GM10266 (cell line): Measurements from ENCODE around the gene HOXB1.

Experiments
- DNase-seq: peaks from one replicate; pipeline ENCODE4 v3.0.0; 2012; ENCODE audit errors: extremely low spot score
- TF ChIP-seq, protein P1 (sequence below): IDR thresholded peaks from 2 replicates; pipeline ENCODE4 v1.5.1; 2012; ENCODE audit warnings: mild to moderate bottlenecking, low read depth; ENCODE audit not compliant: control insufficient read depth, insufficient read depth; ENCODE audit errors: missing control alignments

Gene HOXB1

DNA sequence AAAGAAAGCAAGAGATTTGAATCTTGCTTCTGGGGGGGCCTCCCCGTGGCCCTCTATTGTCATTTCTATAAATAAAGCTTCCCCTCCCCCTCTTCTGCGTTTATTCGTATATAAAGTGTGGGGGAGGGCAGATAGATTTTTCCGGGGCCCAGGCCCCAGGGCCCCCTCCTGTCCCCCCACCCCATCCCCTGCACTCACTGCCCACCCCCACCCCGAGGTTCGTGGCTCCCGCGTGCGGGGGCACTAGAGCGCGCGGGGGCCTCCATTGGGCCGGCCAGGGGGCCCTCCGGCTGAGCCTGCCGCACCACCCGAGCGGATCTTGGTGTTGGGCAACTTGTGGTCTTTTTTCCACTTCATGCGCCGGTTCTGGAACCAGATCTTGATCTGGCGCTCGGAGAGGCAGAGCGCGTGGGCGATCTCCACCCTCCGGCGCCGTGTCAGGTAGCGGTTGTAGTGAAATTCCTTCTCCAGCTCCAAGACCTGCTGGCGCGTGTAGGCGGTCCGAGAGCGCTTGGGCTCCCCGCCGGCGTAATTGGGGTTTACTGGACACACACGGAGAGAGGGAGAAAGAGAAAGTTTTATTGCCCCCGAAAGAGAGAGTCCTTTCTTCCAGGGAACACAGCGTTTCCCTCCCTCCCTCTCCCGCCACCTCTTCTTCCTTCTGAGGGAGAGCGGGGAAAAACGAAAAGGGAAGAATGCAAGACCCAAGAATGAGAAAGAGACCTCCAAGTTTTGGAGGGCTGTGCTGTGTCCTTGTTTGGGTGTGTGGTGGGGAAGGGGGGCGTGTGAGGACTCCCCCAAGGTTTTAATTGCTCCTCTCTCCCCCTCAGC is 45.9 kb upstream of the HOXB1 start:
- TF ChIP-seq, protein P1, sequence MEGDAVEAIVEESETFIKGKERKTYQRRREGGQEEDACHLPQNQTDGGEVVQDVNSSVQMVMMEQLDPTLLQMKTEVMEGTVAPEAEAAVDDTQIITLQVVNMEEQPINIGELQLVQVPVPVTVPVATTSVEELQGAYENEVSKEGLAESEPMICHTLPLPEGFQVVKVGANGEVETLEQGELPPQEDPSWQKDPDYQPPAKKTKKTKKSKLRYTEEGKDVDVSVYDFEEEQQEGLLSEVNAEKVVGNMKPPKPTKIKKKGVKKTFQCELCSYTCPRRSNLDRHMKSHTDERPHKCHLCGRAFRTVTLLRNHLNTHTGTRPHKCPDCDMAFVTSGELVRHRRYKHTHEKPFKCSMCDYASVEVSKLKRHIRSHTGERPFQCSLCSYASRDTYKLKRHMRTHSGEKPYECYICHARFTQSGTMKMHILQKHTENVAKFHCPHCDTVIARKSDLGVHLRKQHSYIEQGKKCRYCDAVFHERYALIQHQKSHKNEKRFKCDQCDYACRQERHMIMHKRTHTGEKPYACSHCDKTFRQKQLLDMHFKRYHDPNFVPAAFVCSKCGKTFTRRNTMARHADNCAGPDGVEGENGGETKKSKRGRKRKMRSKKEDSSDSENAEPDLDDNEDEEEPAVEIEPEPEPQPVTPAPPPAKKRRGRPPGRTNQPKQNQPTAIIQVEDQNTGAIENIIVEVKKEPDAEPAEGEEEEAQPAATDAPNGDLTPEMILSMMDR: no peak
- no peak for DNase-seq

DNA sequence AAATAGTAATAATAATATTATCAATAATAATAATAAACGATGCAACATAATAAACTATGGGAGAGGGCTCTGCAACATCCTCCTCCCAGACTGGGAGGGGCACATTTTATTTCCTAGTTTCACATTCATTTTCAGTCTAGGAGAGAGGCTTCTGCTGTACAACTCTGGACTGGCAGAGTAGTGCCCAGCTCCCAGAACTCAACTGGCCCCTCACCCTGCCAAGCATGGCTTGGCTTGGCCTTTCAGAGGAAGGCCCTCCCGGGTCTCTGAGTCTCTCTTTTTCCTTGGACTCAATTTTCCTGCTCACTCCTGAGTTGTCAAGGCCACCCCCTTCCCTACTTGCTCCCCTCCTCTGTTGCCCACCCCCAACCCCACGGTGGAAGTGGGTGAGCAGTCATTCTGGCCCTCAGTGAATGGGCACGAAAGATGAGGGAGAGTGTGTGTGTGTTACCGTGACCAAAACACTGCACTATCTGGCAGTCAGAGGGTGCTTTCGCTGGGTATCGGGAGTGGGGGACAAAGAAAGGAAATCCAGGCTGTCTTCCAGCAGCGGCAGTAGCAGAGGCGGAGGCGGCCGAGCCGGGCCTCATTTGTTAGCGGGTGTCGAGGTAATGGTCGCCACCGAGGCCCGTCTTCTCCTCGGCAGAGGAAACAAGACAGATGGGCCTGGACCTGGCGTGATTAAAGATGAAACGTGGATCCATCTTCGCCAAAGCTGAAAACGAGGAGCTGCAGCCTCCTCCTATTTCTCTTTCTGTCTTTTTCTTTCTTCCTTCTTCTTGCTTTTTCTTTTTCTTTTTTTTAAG is 45.1 kb upstream of the HOXB1 start:
- TF ChIP-seq, protein P1: no peak
- DNase-seq: no peak

GRCh38 chr17:48575066-48575582 is 44.3 kb upstream of the HOXB1 start:
- no peak for DNase-seq
- TF ChIP-seq, protein P1: no peak

DNA sequence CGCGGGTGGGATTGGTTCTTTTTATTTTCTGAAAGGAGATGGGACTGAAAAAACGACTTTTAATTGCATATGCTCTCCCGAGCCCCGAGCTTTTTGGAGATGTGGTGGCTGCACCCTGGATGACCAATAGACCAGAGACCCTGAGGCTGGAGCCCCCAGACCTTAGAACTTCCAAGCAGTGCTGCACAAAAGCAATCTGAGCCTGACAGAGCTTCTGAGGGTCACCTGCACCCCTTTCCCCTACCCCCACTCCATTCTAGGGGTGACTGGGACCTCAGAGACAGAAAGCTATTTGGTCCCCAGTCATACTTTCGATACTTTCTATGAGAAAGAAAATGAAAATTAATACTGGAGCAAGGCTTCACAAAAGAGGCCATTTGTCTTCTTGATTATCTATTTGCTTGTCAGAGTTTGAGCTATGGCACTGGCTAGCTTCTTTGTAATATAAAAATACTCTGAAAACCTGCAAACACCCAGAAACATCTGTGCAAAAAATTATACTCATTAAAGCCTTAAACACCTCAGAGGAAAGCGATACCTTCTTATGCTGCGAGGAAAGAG is 43.8 kb upstream of the HOXB1 start:
- TF ChIP-seq, protein P1: no peak
- DNase-seq: no peak

DNA sequence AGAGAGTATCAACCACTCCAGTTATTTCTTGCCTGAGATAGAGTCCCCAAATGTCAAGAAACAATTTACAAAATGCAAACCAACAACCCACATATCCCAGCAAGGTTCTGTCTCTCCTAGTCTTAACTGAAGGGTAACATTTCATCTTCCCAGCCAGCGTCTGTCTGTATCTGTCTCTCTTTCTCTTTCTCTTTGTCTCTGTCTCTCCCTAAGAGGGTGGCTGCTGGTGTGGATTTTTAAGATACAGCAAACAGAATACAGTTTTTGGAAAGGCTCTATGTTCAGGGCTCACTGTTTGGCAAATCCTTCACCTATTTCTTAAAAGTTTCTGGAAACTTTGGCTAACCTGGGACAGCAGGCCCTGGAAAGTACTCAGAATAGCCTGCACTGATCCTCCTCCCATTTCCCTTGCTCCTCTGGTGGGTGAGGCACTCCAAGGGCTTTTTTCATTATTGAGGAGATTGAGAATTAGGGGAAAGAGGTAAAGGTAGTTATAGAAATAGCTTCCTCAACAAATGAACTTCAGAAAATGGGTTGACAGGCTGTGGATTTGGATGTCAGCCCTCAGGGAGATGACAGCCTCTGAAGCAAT is 41.1 kb upstream of the HOXB1 start:
- TF ChIP-seq, protein P1: no peak
- no peak for DNase-seq

DNA sequence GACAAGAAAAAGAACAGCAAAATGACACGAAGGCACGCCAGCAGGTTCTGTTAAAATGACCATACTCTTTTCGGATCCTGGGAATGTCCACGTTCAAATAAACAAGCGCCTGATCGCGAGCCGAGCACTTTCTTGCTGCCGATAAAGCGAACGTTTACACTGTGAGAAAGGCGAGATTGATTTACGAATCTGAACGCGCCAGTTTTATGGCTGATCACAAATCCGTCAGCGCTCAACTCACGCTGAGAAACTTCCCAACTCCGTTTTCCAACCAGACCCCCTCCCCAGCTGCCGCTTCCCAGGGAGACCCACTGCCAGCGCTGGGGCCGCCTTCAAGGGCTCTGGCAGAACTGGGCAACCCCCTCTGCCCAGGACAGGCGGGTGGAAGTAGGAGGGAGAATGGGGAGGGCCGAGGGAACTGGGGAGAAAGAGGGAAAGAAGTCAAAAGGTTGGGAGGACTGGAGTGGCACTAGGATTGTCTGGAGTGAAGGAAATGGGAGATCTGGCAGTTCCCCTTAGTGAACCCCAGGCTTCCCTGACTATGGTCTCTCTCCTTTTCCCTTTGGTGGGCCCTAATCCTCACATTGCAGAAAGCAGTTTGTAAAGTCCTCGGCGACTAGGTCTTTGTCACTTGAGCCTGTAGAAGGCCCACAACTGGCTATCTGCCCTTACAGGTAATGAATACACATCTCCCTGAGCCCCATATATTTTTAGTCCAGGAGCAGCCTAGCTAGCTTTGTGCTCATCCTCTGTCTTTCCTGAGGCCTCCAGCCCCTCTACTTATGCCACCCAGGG is 40.4 kb upstream of the HOXB1 start:
- TF ChIP-seq, protein P1: no peak

More for the DNA sequence above, 40.4 kb upstream of the HOXB1 start:
- DNase-seq: no peak
